ENCODE measurements around the gene PSIP1. TPM values are rescaled to one million over a fixed set of nuclear protein-coding genes. Genes with fewer than 3 reads are reported as not detected.

The PSIP1 gene
- total RNA-seq, 2 donors from 2014 or later, result 25.5 to 41.2 TPM

DNA sequence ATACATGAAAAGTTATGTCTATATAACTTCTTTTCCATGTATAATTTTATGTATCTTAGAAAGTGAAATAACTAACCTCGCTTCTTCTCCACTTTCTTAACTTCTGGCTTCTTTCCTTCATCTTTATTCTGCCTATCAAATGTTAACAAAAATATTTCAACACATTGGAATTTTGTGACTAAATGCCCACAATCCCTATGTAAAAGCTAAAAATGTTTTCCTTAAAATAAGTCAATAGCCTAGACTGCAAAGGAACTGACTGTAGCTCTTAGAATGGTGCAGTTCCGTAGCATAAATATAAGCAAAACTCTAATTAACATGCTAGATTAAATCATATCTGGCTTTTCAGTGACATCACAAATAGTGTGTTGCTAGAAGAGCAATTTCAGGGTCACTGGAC, 40.9 kb downstream of the PSIP1 start:
- H3K4me1 ChIP-seq, result no peaks in the 10 kb centered on the region
- no peaks in the 10 kb centered on the region for H3K36me3 ChIP-seq
- intact Hi-C loops (cut with DNase I), result no loop called here

DNA sequence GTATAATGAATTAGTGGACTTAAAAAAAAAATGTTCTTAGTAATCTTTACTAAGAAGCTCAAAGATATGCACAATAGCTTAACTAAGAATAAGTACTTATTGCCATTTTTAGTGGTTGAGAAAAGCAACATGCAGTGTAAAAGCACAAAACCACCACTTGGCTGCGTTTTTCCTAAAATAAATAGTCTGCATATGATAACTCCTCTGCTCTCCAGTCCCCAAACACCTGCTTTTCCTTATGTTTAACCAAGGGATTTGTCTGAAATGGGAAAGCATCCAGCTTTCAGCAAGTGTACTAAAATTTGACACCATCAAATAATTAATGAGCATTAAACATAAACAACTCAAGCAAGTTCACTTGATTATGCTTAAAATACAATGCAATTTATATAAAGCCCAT, 41.4 kb downstream of the PSIP1 start:
- H3K27ac ChIP-seq, result no peak overlapping the region
- no peaks in the 10 kb centered on the region for H3K27me3 ChIP-seq
- TF ChIP-seq, protein P1, sequence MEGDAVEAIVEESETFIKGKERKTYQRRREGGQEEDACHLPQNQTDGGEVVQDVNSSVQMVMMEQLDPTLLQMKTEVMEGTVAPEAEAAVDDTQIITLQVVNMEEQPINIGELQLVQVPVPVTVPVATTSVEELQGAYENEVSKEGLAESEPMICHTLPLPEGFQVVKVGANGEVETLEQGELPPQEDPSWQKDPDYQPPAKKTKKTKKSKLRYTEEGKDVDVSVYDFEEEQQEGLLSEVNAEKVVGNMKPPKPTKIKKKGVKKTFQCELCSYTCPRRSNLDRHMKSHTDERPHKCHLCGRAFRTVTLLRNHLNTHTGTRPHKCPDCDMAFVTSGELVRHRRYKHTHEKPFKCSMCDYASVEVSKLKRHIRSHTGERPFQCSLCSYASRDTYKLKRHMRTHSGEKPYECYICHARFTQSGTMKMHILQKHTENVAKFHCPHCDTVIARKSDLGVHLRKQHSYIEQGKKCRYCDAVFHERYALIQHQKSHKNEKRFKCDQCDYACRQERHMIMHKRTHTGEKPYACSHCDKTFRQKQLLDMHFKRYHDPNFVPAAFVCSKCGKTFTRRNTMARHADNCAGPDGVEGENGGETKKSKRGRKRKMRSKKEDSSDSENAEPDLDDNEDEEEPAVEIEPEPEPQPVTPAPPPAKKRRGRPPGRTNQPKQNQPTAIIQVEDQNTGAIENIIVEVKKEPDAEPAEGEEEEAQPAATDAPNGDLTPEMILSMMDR (IDR thresholded peaks at IDR 0.05), result no peak
- intact Hi-C loops (cut with DNase I), result no loop called here
- no peaks in the 10 kb centered on the region for H3K36me3 ChIP-seq
- DNase-seq, result no peak
- H3K9me3 ChIP-seq, result no peaks in the 10 kb centered on the region
- H3K4me3 ChIP-seq, result no peak overlapping the region
- no peaks in the 10 kb centered on the region for H3K4me1 ChIP-seq
- no peak overlapping the region for H3K9ac ChIP-seq (ENCODE audit: low read depth in 2 of 2, low read length in 2 of 2)

More for the DNA sequence above, 40.9 kb downstream of the PSIP1 start:
- Histone ChIP-seq H3K27me3 (no peaks in the 10 kb centered on the region), H3K9me3 (no peaks in the 10 kb centered on the region), H3K9ac (ENCODE audit: low read depth in 2 of 2, low read length in 2 of 2) (no peak overlapping the region), H3K4me3 (no peak overlapping the region), H3K27ac (no peak overlapping the region)
- DNase-seq, result no peak
- TF ChIP-seq, protein P1 (IDR thresholded peaks at IDR 0.05), result no peak

DNA sequence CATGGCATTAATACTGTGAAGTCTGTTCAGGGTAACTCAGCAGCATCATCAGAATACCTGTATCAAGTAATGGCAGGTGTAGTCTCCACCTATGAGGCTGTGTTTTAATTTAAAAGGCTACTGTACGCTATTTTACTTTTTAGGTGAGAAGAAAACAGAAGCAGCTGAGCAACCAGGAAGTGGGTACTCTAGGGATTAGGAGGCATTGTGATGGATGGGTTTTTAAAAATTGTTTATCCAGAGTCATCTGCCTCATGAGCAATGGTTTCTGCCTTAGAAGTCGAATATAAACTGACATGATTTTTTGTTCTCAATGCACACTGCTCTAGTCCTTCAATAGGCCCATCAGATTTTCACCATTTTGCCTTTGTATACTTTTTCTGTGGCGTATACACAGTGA, 42.6 kb downstream of the PSIP1 start:
- Histone ChIP-seq H3K4me3 (no peak overlapping the region), H3K36me3 (no peaks in the 10 kb centered on the region), H3K27me3 (no peaks in the 10 kb centered on the region), H3K27ac (no peak overlapping the region), H3K9me3 (no peaks in the 10 kb centered on the region), H3K4me1 (no peaks in the 10 kb centered on the region), H3K9ac (ENCODE audit: low read depth in 2 of 2, low read length in 2 of 2) (no peak overlapping the region)
- TF ChIP-seq, protein P1 (IDR thresholded peaks at IDR 0.05), result no peak
- intact Hi-C loops (cut with DNase I), result no loop called here
- no peak for DNase-seq

DNA sequence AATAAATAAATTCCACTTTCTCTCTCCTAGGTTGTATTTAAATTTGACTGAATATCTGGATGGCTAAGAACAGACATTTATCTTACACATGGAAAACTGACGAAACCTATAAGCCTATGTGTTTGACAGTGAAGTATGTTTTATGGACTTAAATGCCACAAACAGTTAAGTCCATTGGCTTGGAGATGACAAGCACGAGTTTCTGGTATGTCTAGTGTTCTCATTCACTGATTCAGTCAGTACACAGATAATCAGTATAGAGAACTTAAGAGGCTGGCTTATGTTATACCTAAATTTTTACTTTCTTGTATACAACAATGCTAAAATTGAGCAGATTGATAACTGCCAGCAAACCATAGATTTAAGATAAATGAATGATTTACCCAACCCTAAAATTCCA, 49.2 kb downstream of the PSIP1 start:
- Histone ChIP-seq H3K9me3 (no peaks in the 10 kb centered on the region), H3K27me3 (no peaks in the 10 kb centered on the region), H3K36me3 (peaks cover 14% of the 10 kb centered on the region), H3K27ac (no peak overlapping the region), H3K4me1 (no peaks in the 10 kb centered on the region), H3K4me3 (no peak overlapping the region), H3K9ac (ENCODE audit: low read depth in 2 of 2, low read length in 2 of 2) (no peak overlapping the region)
- intact Hi-C loops (cut with DNase I), result no loop called here
- TF ChIP-seq, protein P1 (IDR thresholded peaks at IDR 0.05), result no peak
- DNase-seq, result no peak

DNA sequence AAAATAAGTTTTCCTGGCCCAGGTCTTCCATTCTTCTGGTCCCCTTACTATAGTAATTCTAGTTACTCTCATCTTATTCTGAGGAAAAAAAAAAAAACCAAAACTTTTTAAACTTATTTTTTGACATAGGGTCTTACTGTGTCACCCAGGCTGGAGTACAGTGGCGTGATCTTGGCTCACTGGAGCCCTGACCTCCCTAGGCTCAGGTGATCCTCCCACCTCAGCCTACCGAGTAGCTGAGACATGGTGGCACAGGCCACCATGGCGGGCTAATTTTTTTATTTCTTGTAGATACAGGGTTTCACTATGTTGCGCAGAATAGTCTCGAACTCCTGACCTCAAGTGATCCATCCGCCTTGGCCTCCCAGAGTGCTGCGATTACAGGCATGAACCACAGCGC, 49.7 kb downstream of the PSIP1 start:
- no peak for DNase-seq
- H3K36me3 ChIP-seq, result peaks cover 14% of the 10 kb centered on the region
- TF ChIP-seq, protein P1 (IDR thresholded peaks at IDR 0.05), result no peak
- H3K27ac ChIP-seq, result no peak overlapping the region
- no peak overlapping the region for H3K4me3 ChIP-seq
- no peaks in the 10 kb centered on the region for H3K9me3 ChIP-seq
- H3K27me3 ChIP-seq, result no peaks in the 10 kb centered on the region
- no peaks in the 10 kb centered on the region for H3K4me1 ChIP-seq
- no peak overlapping the region for H3K9ac ChIP-seq (ENCODE audit: low read depth in 2 of 2, low read length in 2 of 2)
- intact Hi-C loops (cut with DNase I), result no loop called here

DNA sequence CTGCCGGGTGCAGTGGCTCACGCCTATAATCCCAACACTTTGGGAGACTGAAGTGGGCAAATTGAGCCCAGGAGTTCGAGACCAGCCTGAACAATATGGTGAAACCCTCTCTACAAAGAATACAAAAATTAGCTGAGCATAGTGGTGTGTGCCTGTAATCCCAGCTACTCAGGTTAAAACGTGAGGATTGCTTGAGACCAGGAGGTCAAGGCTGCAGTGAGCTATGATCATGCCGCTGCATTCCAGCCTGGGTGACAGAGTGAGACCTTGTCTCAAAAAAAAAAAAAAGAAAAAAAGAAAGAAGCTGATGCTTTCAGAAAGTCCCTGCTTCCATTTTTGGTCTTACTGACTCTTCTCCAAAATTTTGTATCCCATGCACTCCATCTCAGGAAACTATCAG, 56.8 kb downstream of the PSIP1 start:
- Histone ChIP-seq H3K9me3 (no peaks in the 10 kb centered on the region), H3K4me3 (no peak overlapping the region), H3K36me3 (peaks cover 18% of the 10 kb centered on the region), H3K9ac (ENCODE audit: low read depth in 2 of 2, low read length in 2 of 2) (no peak overlapping the region), H3K4me1 (no peaks in the 10 kb centered on the region), H3K27ac (no peak overlapping the region), H3K27me3 (no peaks in the 10 kb centered on the region)
- no peak for DNase-seq
- TF ChIP-seq, protein P1 (IDR thresholded peaks at IDR 0.05), result no peak
- intact Hi-C loops (cut with DNase I), result no loop called here
